Measurements from ENCODE around the gene RPS27L.
"Not testable (repeated sequence)": the region's sequence is repeated elsewhere in the genome, so short reads cannot be mapped to it uniquely, and the experiment has no call there.

RPS27L gene

GRCh38 chr15:63098901-63099300 is 58.4 kb downstream of the RPS27L start:
- not testable (repeated sequence) for DNase-seq (ENCODE audit: low spot score)

Data from NAMALWA (cell line).